ENCODE data around the gene TMEM139. TPM values are rescaled to one million over a fixed set of nuclear protein-coding genes. Genes with fewer than 3 reads are reported as not detected.

TMEM139 gene
- polyA plus RNA-seq, 2 donors, result 0.41 to 2.2 TPM

DNA sequence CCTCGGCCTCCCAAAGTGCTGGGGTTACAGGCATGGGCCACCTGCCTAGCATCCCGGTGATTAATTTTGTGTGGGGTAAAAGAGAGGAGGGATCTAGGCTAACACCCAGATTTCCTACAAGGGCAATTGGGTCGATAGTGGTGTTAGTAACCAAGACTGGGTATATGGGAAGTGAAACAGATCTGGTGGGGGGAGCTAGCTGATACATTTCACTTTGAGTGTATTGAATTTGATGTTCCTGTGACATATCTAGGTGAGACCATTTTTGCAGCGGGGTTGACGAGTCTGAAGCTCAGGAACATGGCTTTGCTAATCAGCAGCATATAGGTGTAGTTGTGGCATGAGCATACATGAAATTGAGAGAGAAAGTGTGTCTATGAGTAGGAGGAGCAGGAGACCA is 43.1 kb downstream of the TMEM139 start:
- no peaks in the 10 kb centered on the region for H3K36me3 ChIP-seq (ENCODE audit: control insufficient read depth in 2 of 2, insufficient read depth in 2 of 2, low read length in 1 of 2)
- H3K4me1 ChIP-seq (ENCODE audit: control insufficient read depth in 2 of 2, insufficient read depth in 2 of 2, low read length in 1 of 2), result peaks cover 0 to 2% of the 10 kb centered on the region in 2 donors
- 89 to 91% methylated on average over 5 of the region's 5 CpGs for WGBS, 2 donors
- no peaks in the 10 kb centered on the region for H3K27me3 ChIP-seq (ENCODE audit: control insufficient read depth in 1 of 2, insufficient read depth in 2 of 2, low read length in 2 of 2)
- no peaks in the 10 kb centered on the region for H3K9me3 ChIP-seq (ENCODE audit: control insufficient read depth in 2 of 2, insufficient read depth in 1 of 2, low read depth in 1 of 2, low read length in 1 of 2)
- H3K4me3 ChIP-seq (ENCODE audit: low read depth in 1 of 2, low read length in 2 of 2), result no peak overlapping the region
- H3K27ac ChIP-seq (ENCODE audit: low read depth in 2 of 2, low read length in 1 of 2), result no peak overlapping the region

- no peaks in the 10 kb centered on the region for H3K36me3 ChIP-seq (ENCODE audit: control insufficient read depth in 2 of 2, insufficient read depth in 2 of 2, low read length in 1 of 2)
- peaks cover 0 to 2% of the 10 kb centered on the region in 2 donors for H3K4me1 ChIP-seq (ENCODE audit: control insufficient read depth in 2 of 2, insufficient read depth in 2 of 2, low read length in 1 of 2)
- no peak overlapping the region for H3K27ac ChIP-seq (ENCODE audit: low read depth in 2 of 2, low read length in 1 of 2)
- no peaks in the 10 kb centered on the region for H3K27me3 ChIP-seq (ENCODE audit: control insufficient read depth in 1 of 2, insufficient read depth in 2 of 2, low read length in 2 of 2)
- H3K4me3 ChIP-seq (ENCODE audit: low read depth in 1 of 2, low read length in 2 of 2), result no peak overlapping the region
- WGBS, 2 donors, result 92 to 94% methylated on average over 10 of the region's 10 CpGs
- no peaks in the 10 kb centered on the region for H3K9me3 ChIP-seq (ENCODE audit: control insufficient read depth in 2 of 2, insufficient read depth in 1 of 2, low read depth in 1 of 2, low read length in 1 of 2)
Measured at GRCh38 chr7:143329471-143330170, 44.9 kb downstream of the TMEM139 start.

GRCh38 chr7:143331179-143331801 is 46.5 kb downstream of the TMEM139 start:
- Histone ChIP-seq H3K27me3 (ENCODE audit: control insufficient read depth in 1 of 2, insufficient read depth in 2 of 2, low read length in 2 of 2) (no peaks in the 10 kb centered on the region), H3K27ac (ENCODE audit: low read depth in 2 of 2, low read length in 1 of 2) (peak overlapping the region; percentile 88 to 90), H3K9me3 (ENCODE audit: control insufficient read depth in 2 of 2, insufficient read depth in 1 of 2, low read depth in 1 of 2, low read length in 1 of 2) (no peaks in the 10 kb centered on the region), H3K4me3 (ENCODE audit: low read depth in 1 of 2, low read length in 2 of 2) (no peak overlapping the region), H3K36me3 (ENCODE audit: control insufficient read depth in 2 of 2, insufficient read depth in 2 of 2, low read length in 1 of 2) (no peaks in the 10 kb centered on the region), H3K4me1 (ENCODE audit: control insufficient read depth in 2 of 2, insufficient read depth in 2 of 2, low read length in 1 of 2) (peaks cover 0 to 2% of the 10 kb centered on the region in 2 donors)
- 52 to 63% methylated on average over 8 of the region's 8 CpGs for WGBS, 2 donors

GRCh38 chr7:143334244-143334643 is 49.5 kb downstream of the TMEM139 start:
- no peaks in the 10 kb centered on the region for H3K9me3 ChIP-seq (ENCODE audit: control insufficient read depth in 2 of 2, insufficient read depth in 1 of 2, low read depth in 1 of 2, low read length in 1 of 2)
- H3K4me1 ChIP-seq (ENCODE audit: control insufficient read depth in 2 of 2, insufficient read depth in 2 of 2, low read length in 1 of 2), result peaks cover 0 to 2% of the 10 kb centered on the region in 2 donors
- H3K27me3 ChIP-seq (ENCODE audit: control insufficient read depth in 1 of 2, insufficient read depth in 2 of 2, low read length in 2 of 2), result no peaks in the 10 kb centered on the region
- no peak overlapping the region for H3K4me3 ChIP-seq (ENCODE audit: low read depth in 1 of 2, low read length in 2 of 2)
- WGBS, 2 donors, result 19 to 20% methylated on average over 1 of the region's 1 CpG
- no peaks in the 10 kb centered on the region for H3K36me3 ChIP-seq (ENCODE audit: control insufficient read depth in 2 of 2, insufficient read depth in 2 of 2, low read length in 1 of 2)
- no peak overlapping the region for H3K27ac ChIP-seq (ENCODE audit: low read depth in 2 of 2, low read length in 1 of 2)

DNA sequence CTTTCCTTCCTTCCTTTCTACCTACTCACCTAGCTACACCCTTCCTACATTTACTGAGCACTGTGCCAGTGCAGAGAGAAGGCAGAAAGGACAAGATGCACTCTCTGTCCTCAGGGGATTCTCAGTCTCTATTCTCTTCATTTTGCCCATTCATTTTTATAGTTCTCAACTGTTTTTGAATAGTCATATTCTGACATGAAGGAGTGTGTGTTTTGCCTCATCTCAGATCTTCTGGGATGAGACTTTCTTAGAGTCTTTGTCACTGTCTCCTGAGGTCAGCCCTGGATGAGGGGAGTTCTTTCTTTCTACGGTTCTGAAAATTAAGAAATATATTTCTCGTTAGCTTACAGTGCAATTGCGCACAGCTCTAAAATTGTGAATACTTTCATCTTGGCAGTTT is 52.5 kb downstream of the TMEM139 start:
- 85 to 89% methylated on average over 3 of the region's 3 CpGs for WGBS, 2 donors
- Histone ChIP-seq H3K36me3 (ENCODE audit: control insufficient read depth in 2 of 2, insufficient read depth in 2 of 2, low read length in 1 of 2) (no peaks in the 10 kb centered on the region), H3K4me3 (ENCODE audit: low read depth in 1 of 2, low read length in 2 of 2) (no peak overlapping the region), H3K4me1 (ENCODE audit: control insufficient read depth in 2 of 2, insufficient read depth in 2 of 2, low read length in 1 of 2) (no peaks in the 10 kb centered on the region), H3K9me3 (ENCODE audit: control insufficient read depth in 2 of 2, insufficient read depth in 1 of 2, low read depth in 1 of 2, low read length in 1 of 2) (no peaks in the 10 kb centered on the region), H3K27me3 (ENCODE audit: control insufficient read depth in 1 of 2, insufficient read depth in 2 of 2, low read length in 2 of 2) (no peaks in the 10 kb centered on the region), H3K27ac (ENCODE audit: low read depth in 2 of 2, low read length in 1 of 2) (no peak overlapping the region)

Other genes starting within 250 kb of the TMEM139 start
- gene OR6V1, start 232.6 kb upstream of the TMEM139 start, polyA plus RNA-seq, result not detected
- not detected for gene PIP, start 152.9 kb upstream of the TMEM139 start, polyA plus RNA-seq
- gene TAS2R39, start 101.5 kb upstream of the TMEM139 start, polyA plus RNA-seq, result not detected
- not detected for gene TAS2R40, start 62.9 kb upstream of the TMEM139 start, polyA plus RNA-seq
- 100 to 1,000 TPM; 112 to 146 TPM for gene GSTK1, start 21.5 kb upstream of the TMEM139 start, polyA plus RNA-seq
- 1 to 10 TPM; 6.6 to 7.2 TPM for gene CASP2, start 3.4 kb downstream of the TMEM139 start, polyA plus RNA-seq
- gene CLCN1, start 31.2 kb downstream of the TMEM139 start, polyA plus RNA-seq, result under 1 TPM; 0.31 to 0.44 TPM
- under 1 TPM; 0.16 to 0.28 TPM for gene FAM131B, start 77.8 kb downstream of the TMEM139 start, polyA plus RNA-seq
- gene ZYX, start 96.4 kb downstream of the TMEM139 start, polyA plus RNA-seq, result 10 to 100 TPM; 62.7 to 92.3 TPM
- 10 to 100 TPM; 65.6 to 74.6 TPM for gene EPHA1, start 123.9 kb downstream of the TMEM139 start, polyA plus RNA-seq
- not detected for gene TAS2R60, start 158.5 kb downstream of the TMEM139 start, polyA plus RNA-seq
- gene TAS2R41, start 192.9 kb downstream of the TMEM139 start, polyA plus RNA-seq, result not detected